Immature natural killer cell (primary cell): Measurements from ENCODE around the gene CACFD1. TPM values are rescaled to one million over a fixed set of nuclear protein-coding genes. Genes with fewer than 3 reads are reported as not detected.
A peak's percentile ranks its signal among the peaks of the same experiment; 100 is the strongest.

Experiments
- DNase-seq, 3 donors: peaks; one replicate each; pipeline ENCODE4 v3.0.0; 2022; ENCODE audit warnings: mixed read lengths in 1 of 3
- H3K27ac Mint-ChIP-seq, 6 donors: one replicate each; pipeline ENCODE4 v1.8.0; 2020; ENCODE audit warnings: mixed read lengths in 6 of 6, mild to moderate bottlenecking in 5 of 6, inconsistent platforms in 4 of 6, moderate library complexity in 3 of 6
- H3K27me3 Mint-ChIP-seq, 3 donors: one replicate each; pipeline ENCODE4 v1.8.0; 2020 to 2021; ENCODE audit warnings: low read depth in 3 of 3, mild to moderate bottlenecking in 3 of 3, mixed read lengths in 3 of 3, moderate library complexity in 3 of 3, inconsistent platforms in 1 of 3
- H3K36me3 Mint-ChIP-seq, 3 donors: one replicate each; pipeline ENCODE4 v1.8.0; 2020; ENCODE audit warnings: mixed read lengths in 3 of 3, inconsistent platforms in 2 of 3, mild to moderate bottlenecking in 2 of 3
- H3K4me1 Mint-ChIP-seq, 2 donors: one replicate each; pipeline ENCODE4 v1.8.0; 2020; ENCODE audit warnings: inconsistent platforms in 2 of 2, mild to moderate bottlenecking in 2 of 2, mixed read lengths in 2 of 2, moderate library complexity in 1 of 2
- H3K4me3 Mint-ChIP-seq, 5 donors: one replicate each; pipeline ENCODE4 v1.8.0; 2020; ENCODE audit warnings: mild to moderate bottlenecking in 5 of 5, mixed read lengths in 5 of 5, inconsistent platforms in 3 of 5, moderate library complexity in 3 of 5
- H3K9me3 Mint-ChIP-seq, 6 donors: one replicate each; pipeline ENCODE4 v1.8.0; 2020; ENCODE audit warnings: mild to moderate bottlenecking in 6 of 6, mixed read lengths in 6 of 6, inconsistent platforms in 4 of 6, moderate library complexity in 3 of 6
- polyA plus RNA-seq, 3 donors: library from polyadenylated mRNA; unstranded; fragments of 300-500 nt; fragmentation: Illumina TruSeq; gene quantifications; one replicate each; pipeline ENCODE4 v1.2.3, GENCODE V29; 2021

Gene CACFD1
- polyA plus RNA-seq, 3 donors from 2014 or later, result 5.3 to 11.3 (median 7.4) TPM

DNA sequence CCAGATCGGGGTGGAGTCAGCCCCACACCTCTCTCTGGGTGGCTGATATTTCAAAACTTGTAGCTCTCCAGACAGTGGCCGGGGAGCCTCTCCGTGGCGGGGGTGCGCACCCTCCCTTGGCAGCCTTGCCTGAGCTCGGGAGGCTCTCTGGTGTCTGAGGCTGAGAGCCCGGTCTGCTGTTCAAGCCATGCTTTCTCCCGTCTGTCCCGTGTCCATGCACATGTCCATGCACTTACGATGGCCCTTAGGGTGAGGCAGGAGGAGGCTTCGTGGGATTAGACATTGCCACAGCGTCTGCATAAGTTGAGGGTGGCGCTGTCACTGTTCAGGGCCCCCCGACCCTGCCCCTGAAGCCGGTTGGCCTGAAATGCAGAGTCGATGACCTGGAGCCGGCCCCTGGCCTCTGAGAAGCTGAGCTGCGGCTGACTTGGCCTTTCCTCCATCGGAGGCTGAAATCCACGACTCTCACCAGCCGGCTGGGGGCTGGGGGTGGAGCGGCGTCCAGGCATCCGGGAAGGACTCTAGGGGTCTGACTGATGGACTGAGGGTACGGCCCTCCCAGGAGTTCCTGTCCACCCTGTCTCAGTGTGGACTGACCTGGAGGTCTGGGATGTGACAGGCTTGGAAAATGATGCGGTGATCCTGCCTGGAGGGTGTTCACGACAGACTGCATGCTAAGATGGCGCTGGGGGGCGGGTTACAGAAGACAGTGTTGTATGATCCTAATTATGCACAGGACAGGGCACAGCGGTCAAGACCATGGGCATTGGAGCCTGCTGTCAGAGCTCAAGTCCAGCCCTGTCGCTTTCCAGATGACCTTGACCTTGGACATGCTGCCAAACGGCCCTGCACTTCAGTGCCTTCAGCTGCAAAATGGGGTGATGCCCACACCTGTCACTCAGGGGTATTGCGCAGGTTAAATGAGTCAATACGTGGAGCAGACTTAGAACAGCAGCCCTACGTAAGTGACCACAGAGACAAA, 37.4 kb downstream of the CACFD1 start:
- Mint-ChIP-seq H3K27ac (no peak overlapping the region), H3K9me3 (peaks cover 0 to 13% (median 7%) of the 10 kb centered on the region in 6 donors), H3K36me3 (peaks cover 0 to 11% (median 0%) of the 10 kb centered on the region in 3 donors), H3K4me3 (no peak overlapping the region), H3K27me3 (peaks cover 0 to 20% (median 2%) of the 10 kb centered on the region in 3 donors), H3K4me1 (no peaks in the 10 kb centered on the region)
- no peak for DNase-seq

DNA sequence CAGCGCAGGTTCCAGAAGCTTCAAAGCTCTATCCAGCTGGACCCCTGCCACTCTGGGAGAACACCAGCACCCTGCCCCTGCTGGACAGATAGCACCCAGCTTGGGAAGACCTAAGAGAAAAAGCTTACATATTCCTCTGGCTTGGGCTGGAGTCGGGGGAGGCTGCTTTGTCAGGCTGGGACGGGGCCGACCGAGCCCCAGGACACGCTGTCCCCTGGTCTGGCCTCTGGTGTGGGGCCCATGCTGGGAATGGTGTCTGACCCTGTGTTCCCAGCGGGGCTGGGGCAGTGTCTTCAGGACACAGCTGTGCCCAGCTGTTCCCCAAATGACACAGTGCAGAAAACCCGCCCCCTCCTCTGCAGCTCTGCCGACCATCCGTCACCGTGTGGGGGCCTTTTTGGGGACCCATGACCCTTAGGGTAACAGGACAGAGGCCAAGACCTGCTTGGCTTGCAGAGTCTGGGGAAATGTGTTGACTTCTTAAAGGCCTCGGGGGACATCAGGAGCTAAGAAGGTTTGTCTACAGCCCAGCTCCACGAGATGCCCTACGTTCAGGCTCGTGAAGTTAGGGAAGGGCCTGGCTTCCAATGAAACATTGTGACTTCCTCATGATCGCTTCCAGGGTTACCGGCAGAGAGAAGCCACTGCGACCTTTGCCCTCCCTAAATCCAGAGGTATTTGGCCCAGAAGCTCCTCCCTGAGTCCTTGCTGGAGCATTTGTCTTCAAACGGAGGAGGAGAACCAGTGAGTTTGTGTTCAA, 39.5 kb downstream of the CACFD1 start:
- no peak for DNase-seq
- Mint-ChIP-seq H3K27ac (no peak overlapping the region), H3K9me3 (peaks cover 4 to 20% (median 10%) of the 10 kb centered on the region in 6 donors), H3K36me3 (peaks cover 0 to 13% (median 0%) of the 10 kb centered on the region in 3 donors), H3K4me3 (no peak overlapping the region), H3K27me3 (peaks cover 0 to 29% (median 2%) of the 10 kb centered on the region in 3 donors), H3K4me1 (no peaks in the 10 kb centered on the region)

DNA sequence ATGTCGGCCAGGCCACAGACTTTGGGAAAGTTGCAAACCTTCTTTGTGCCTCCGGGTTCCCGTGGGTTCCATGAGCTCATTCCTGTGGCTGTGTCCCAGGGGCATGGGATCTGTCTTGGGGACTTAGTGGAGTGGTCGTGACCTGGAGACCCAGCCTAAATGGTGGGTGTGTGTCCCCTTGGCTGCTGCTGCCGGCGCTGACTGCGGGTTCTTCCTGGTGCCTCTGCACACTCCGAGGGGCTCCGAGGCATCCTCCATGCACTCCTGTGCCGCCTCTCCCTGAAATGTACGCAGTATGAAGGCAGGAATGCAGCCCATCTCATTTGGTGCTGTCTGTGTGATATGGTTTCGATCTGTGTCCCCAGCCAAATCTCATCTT, 40.1 kb downstream of the CACFD1 start:
- Mint-ChIP-seq H3K9me3 (peaks cover 4 to 20% (median 10%) of the 10 kb centered on the region in 6 donors), H3K4me3 (no peak overlapping the region), H3K36me3 (peaks cover 0 to 13% (median 0%) of the 10 kb centered on the region in 3 donors), H3K4me1 (no peaks in the 10 kb centered on the region), H3K27ac (no peak overlapping the region), H3K27me3 (peaks cover 0 to 29% (median 2%) of the 10 kb centered on the region in 3 donors)
- DNase-seq, result no peak

- H3K9me3 Mint-ChIP-seq, result peaks cover 4 to 20% (median 10%) of the 10 kb centered on the region in 6 donors
- H3K4me1 Mint-ChIP-seq, result no peaks in the 10 kb centered on the region
- no peak overlapping the region for H3K27ac Mint-ChIP-seq
- no peak for DNase-seq
- H3K36me3 Mint-ChIP-seq, result peaks cover 0 to 13% (median 0%) of the 10 kb centered on the region in 3 donors
- no peak overlapping the region for H3K4me3 Mint-ChIP-seq
- H3K27me3 Mint-ChIP-seq, result peaks cover 0 to 29% (median 2%) of the 10 kb centered on the region in 3 donors
Observed at GRCh38 chr9:133502112-133502511, 42.3 kb downstream of the CACFD1 start.

GRCh38 chr9:133505186-133505830, 45.5 kb downstream of the CACFD1 start:
- H3K27me3 Mint-ChIP-seq, result peaks cover 0 to 23% (median 2%) of the 10 kb centered on the region in 3 donors
- H3K4me1 Mint-ChIP-seq, result peaks cover 10% of the 10 kb centered on the region in 2 donors
- no peak overlapping the region for H3K4me3 Mint-ChIP-seq
- H3K36me3 Mint-ChIP-seq, result peaks cover 0 to 13% (median 0%) of the 10 kb centered on the region in 3 donors
- H3K9me3 Mint-ChIP-seq, result peaks cover 4 to 20% (median 10%) of the 10 kb centered on the region in 6 donors
- no peak overlapping the region for H3K27ac Mint-ChIP-seq
- DNase-seq, result no peak

GRCh38 chr9:133505901-133506652, 46.3 kb downstream of the CACFD1 start:
- Mint-ChIP-seq H3K36me3 (peaks cover 0 to 10% (median 0%) of the 10 kb centered on the region in 3 donors), H3K4me1 (peaks cover 10% of the 10 kb centered on the region in 2 donors), H3K9me3 (peaks cover 4 to 18% (median 10%) of the 10 kb centered on the region in 6 donors), H3K27ac (no peak overlapping the region), H3K4me3 (no peak overlapping the region), H3K27me3 (peaks cover 0 to 21% (median 2%) of the 10 kb centered on the region in 3 donors)
- no peak for DNase-seq

DNA sequence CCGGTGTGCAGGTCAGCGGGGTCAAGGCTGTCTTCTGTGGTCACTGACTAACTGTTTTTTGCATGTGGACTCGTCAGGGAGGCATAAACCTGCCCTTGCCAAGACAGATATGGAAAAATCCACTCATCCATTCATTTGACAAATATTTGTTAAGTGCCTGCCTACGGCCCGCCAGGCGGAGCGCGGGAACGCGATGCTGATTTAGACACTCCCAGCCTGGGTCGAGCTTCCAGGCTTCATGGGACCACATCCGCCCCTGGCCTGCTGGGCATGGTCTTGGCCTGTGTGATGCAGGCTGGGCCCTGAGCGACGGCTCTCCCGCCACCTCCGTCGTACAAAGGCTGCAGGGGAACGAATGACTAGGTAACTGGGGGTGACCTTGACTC, 46.9 kb downstream of the CACFD1 start:
- H3K27me3 Mint-ChIP-seq, result peaks cover 0 to 16% (median 0%) of the 10 kb centered on the region in 3 donors

GRCh38 chr9:133507246-133507965, 47.6 kb downstream of the CACFD1 start:
- Mint-ChIP-seq H3K9me3 (peaks cover under 1 to 4% (median 3%) of the 10 kb centered on the region in 6 donors), H3K4me1 (peaks cover 10% of the 10 kb centered on the region in 2 donors), H3K36me3 (no peaks in the 10 kb centered on the region), H3K27ac (no peak overlapping the region), H3K27me3 (peaks cover 0 to 10% (median 0%) of the 10 kb centered on the region in 3 donors), H3K4me3 (no peak overlapping the region)
- DNase-seq, result no peak

More for the DNA sequence above, 46.9 kb downstream of the CACFD1 start:
- Mint-ChIP-seq H3K27ac (no peak overlapping the region), H3K4me1 (peaks cover 10% of the 10 kb centered on the region in 2 donors), H3K36me3 (peaks cover 0 to 6% (median 0%) of the 10 kb centered on the region in 3 donors), H3K9me3 (peaks cover 4 to 12% (median 7%) of the 10 kb centered on the region in 6 donors), H3K4me3 (no peak overlapping the region)
- no peak for DNase-seq

- no peak overlapping the region for H3K4me3 Mint-ChIP-seq
- H3K36me3 Mint-ChIP-seq, result no peaks in the 10 kb centered on the region
- H3K27me3 Mint-ChIP-seq, result peaks cover 0 to 9% (median 0%) of the 10 kb centered on the region in 3 donors
- DNase-seq, result no peak
- peaks cover 10% of the 10 kb centered on the region in 2 donors for H3K4me1 Mint-ChIP-seq
- H3K9me3 Mint-ChIP-seq, result no peaks in the 10 kb centered on the region
- no peak overlapping the region for H3K27ac Mint-ChIP-seq
Observed at GRCh38 chr9:133508046-133508445, 48.3 kb downstream of the CACFD1 start.

DNA sequence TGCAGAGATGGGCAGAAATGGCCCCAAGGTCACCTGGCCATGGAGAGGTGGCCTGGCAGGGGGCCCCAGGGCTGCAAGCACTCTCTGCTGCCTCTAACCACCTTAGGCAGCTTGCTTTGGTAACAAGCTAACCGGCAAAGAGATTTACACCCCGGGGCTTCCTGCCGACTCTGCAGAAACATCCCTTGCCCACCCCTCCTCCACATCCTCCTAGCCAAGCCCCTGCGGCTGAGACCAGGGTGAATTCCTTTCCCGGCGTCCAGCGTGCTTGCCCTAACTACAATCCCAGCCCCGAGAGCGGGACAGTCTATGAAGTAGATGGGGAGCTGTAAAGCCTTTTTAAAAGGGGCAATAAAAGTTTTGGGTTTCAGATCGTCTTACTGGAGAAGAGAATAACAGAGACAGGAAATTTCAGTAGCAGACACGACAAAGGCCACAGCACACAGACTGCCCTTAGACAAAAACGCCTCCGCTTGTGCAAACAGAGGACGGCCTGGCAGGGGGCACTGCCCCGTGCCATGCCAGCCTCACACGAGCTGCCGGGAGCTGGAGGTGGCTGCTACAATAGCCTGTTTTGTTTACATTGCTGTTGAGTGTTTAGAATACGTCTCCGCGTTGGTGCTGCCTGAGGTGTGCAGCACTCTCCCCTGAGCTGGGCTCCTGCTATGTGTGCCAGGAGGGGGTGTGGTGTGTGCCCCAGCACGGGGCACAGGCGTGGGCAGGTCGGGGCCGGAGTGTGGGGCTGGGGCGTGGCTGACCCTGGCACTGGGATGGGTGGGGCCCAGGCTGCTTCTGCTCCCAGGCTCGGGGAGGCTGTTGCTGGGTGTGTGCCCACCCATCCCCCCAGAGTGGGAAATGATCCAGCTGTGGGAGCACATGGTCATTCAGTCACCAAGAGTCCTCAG, 49.7 kb downstream of the CACFD1 start:
- peak overlapping the region; percentile 10 to 64 (median 58) for H3K4me3 Mint-ChIP-seq
- peak overlapping the region in 3 of 6 donors; percentile 15 to 53 (median 35) for H3K27ac Mint-ChIP-seq
- H3K36me3 Mint-ChIP-seq, result no peaks in the 10 kb centered on the region
- H3K9me3 Mint-ChIP-seq, result no peaks in the 10 kb centered on the region
- H3K4me1 Mint-ChIP-seq, result peaks cover 10% of the 10 kb centered on the region in 2 donors
- DNase-seq, result peak in 1 of 3 donors; percentile 12
- H3K27me3 Mint-ChIP-seq, result peaks cover 0 to 2% (median 0%) of the 10 kb centered on the region in 3 donors

- Mint-ChIP-seq H3K9me3 (no peaks in the 10 kb centered on the region), H3K27me3 (peaks cover 0 to 2% (median 0%) of the 10 kb centered on the region in 3 donors), H3K27ac (no peak overlapping the region), H3K4me1 (peaks cover 10% of the 10 kb centered on the region in 2 donors), H3K4me3 (no peak overlapping the region), H3K36me3 (no peaks in the 10 kb centered on the region)
- no peak for DNase-seq
Observed at GRCh38 chr9:133510926-133511505, 51.2 kb downstream of the CACFD1 start.
